ENCODE results near the gene INCENP. TPM values are rescaled to one million over a fixed set of nuclear protein-coding genes. Genes with fewer than 3 reads are reported as not detected.

INCENP gene
- polyA plus RNA-seq, 1 of the 3 experiments (the other 2 are of a cell fraction): 20.1 TPM

DNA sequence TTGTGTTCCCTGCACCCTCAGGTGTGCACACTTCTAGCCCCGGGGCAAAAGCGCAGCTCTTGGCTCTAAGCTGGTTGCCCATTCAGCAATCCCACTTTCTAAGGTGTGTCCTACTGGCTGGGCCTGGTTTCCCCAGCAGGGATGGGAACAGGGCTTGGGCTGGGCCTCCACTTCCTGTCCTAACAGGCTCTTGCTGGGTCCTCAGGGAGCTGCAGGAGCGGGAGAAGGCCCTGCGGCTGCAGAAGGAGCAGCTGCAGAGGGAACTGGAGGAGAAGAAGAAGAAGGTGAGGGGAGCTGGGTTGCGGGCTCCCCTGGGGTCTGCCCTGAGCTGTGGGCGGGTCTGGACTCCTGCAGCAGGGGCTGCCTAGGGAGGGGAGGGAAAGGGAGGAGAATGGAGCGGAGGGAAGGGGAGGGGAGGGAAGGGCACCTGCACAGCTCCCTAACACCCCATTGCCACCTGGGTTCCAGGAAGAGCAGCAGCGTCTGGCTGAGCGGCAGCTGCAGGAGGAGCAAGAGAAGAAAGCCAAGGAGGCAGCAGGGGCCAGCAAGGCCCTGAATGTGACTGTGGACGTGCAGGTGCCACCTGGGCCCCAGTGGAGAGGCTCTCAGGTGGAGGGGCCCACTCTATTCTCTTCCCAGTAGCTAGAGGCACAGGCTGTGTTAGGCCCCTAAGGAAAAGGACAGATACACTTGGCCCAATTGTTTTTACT, 24.6 kb downstream of the INCENP start (continued):
- TF ChIP-seq, protein P1, sequence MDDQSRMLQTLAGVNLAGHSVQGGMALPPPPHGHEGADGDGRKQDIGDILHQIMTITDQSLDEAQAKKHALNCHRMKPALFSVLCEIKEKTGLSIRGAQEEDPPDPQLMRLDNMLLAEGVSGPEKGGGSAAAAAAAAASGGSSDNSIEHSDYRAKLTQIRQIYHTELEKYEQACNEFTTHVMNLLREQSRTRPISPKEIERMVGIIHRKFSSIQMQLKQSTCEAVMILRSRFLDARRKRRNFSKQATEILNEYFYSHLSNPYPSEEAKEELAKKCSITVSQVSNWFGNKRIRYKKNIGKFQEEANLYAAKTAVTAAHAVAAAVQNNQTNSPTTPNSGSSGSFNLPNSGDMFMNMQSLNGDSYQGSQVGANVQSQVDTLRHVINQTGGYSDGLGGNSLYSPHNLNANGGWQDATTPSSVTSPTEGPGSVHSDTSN (IDR thresholded peaks at IDR 0.05): no peak
- TF ChIP-seq POLR2AphosphoS5 (IDR thresholded peaks at IDR 0.05; ENCODE audit: low read depth, low read length): no peak
- TF ChIP-seq CTCF (IDR thresholded peaks at IDR 0.05): no peak
- TF ChIP-seq TEAD4 (IDR thresholded peaks at IDR 0.05; ENCODE audit: borderline replicate concordance, insufficient read depth): no peak

GRCh38 chr11:62149986-62150886, 26.4 kb downstream of the INCENP start:
- WGBS (ENCODE audit: low lambda C conversion rate): 83% methylated on average over 9 of the region's 17 CpGs
- H3K4me1 ChIP-seq (ENCODE audit: control insufficient read depth in 1 of 2, insufficient read depth in 2 of 2, low read depth in 1 of 2, low read length in 1 of 2): no peaks in the 10 kb centered on the region
- ChIA-PET POLR2A (no interaction called here), CTCF (interaction anchor here (0.6 to 2.1 kb wide), 2 partner anchors 91 to 161 kb away, joined by 3 to 10 read pairs; no protein-coding TSS in a partner anchor)
- peaks cover 46 to 69% of the 10 kb centered on the region in 2 experiments for H3K36me3 ChIP-seq (replicated peaks in 1 of 2; ENCODE audit: control insufficient read depth in 1 of 2, insufficient read depth in 2 of 2, low read length in 1 of 2)
- no peaks in the 10 kb centered on the region for H3K27me3 ChIP-seq (ENCODE audit: insufficient read depth)
- H4K20me1 ChIP-seq (ENCODE audit: insufficient read depth): no peaks in the 10 kb centered on the region
- peaks cover 5% of the 10 kb centered on the region for H3F3A ChIP-seq (replicated peaks; ENCODE audit: insufficient read depth)
- H3K9me2 ChIP-seq: no peaks in the 10 kb centered on the region
- H2AFZ ChIP-seq (ENCODE audit: low read depth): no peak overlapping the region
- H3K79me2 ChIP-seq (ENCODE audit: insufficient read depth): no peaks in the 10 kb centered on the region
- no peak overlapping the region for H3K4me2 ChIP-seq
- TF ChIP-seq TCF12 (IDR thresholded peaks at IDR 0.05) (no peak), USF1 (IDR thresholded peaks at IDR 0.05; ENCODE audit: borderline replicate concordance, low read depth) (no peak), GATA2 (CRISPR knock-in tag; IDR thresholded peaks at IDR 0.05) (no peak), RFX5 (IDR thresholded peaks at IDR 0.05; ENCODE audit: low read length) (no peak), GABPA (IDR thresholded peaks at IDR 0.05; ENCODE audit: low read depth) (no peak), POLR2AphosphoS5 (IDR thresholded peaks at IDR 0.05; ENCODE audit: low read depth, low read length) (no peak), MEF2A (IDR thresholded peaks at IDR 0.05; ENCODE audit: borderline replicate concordance, low read depth) (no peak), FOXM1 (IDR thresholded peaks at IDR 0.05; ENCODE audit: low read depth) (no peak), JUND (IDR thresholded peaks at IDR 0.05) (no peak), ELF1 (IDR thresholded peaks at IDR 0.05) (no peak), NRF1 (IDR thresholded peaks at IDR 0.05; ENCODE audit: low read depth, low read length) (no peak), CHD2 (IDR thresholded peaks at IDR 0.05; ENCODE audit: low read length, partially characterized antibody) (no peak), EP300 (IDR thresholded peaks at IDR 0.05; ENCODE audit: borderline replicate concordance in 1 of 2, low read depth in 1 of 2, low read length in 1 of 2) (no peak), MXI1 (IDR thresholded peaks at IDR 0.05; ENCODE audit: low read depth, low read length) (no peak), CTCF (IDR thresholded peaks at IDR 0.05) (no peak)
- TF ChIP-seq, protein P2, sequence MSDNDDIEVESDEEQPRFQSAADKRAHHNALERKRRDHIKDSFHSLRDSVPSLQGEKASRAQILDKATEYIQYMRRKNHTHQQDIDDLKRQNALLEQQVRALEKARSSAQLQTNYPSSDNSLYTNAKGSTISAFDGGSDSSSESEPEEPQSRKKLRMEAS (IDR thresholded peaks at IDR 0.05; ENCODE audit: low read depth): no peak
- H3K27ac ChIP-seq (ENCODE audit: low read depth in 2 of 2, low read length in 1 of 2): no peak overlapping the region
- no peak overlapping the region for H3K9ac ChIP-seq
- H3K9me3 ChIP-seq: no peaks in the 10 kb centered on the region
- no peak overlapping the region for H3K4me3 ChIP-seq (ENCODE audit: low read depth in 2 of 2, low read length in 1 of 2)
- DNase-seq: no peak

Measured in SK-N-SH (cell line).